NT2/D1 (cell line): Measurements from ENCODE around the gene PTPRN2.

Experiments used
- YY1 ChIP-seq: IDR thresholded peaks from 2 replicates; pipeline ENCODE4 v1.6.1; 2011; ENCODE audit not compliant: insufficient read length, insufficient read depth
- ZNF274 ChIP-seq: IDR thresholded peaks from 2 replicates; pipeline ENCODE4 v1.6.1; 2011; ENCODE audit warnings: mild to moderate bottlenecking, low read depth, low read length

DNA sequence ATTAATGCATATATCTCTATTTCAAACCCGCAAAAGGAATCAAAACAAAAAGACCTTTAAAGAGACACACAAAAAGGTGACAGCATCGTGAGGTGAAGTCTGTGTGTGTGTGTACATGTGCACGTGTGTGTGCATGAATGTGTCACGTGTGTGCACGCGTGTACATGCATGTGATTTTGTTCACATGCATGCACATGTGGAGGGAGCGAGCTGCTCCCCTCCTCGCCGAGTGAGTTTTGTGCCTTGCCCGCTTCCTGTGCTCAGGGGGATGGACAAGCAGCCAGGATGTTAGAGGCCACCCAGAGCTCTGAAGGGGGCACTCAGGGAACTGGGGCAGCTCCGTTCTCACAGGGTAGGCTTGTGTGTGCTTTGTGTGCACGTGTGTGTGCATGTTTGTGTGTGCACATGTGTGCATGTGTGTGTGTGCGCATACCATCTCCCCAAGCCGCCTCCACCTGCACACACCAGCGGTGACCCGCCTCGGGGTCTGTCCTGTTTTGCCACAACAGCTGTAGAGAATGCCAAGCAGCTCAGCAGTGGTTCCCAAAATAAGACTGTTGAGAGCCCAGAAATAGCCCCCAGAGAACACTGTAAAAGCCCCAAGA, 191.2 kb downstream of the PTPRN2 start:
- no peak for TF ChIP-seq ZNF274
- TF ChIP-seq YY1, result no peak
